ENCODE measurements around the gene RAB10. TPM values are rescaled to one million over a fixed set of nuclear protein-coding genes. Genes with fewer than 3 reads are reported as not detected.
"Not testable (repeated sequence)": the region's sequence is repeated elsewhere in the genome, so short reads cannot be mapped to it uniquely, and the experiment has no call there.

Gene RAB10
- total RNA-seq, 2 experiments from 2014 or later: 121 to 128 TPM

- CTCF ChIA-PET: interaction anchor here (0.6 to 1.8 kb wide), 26 partner anchors 8 to 380 kb away, joined by 3 to 14 read pairs (median 4); no protein-coding TSS in a partner anchor
- peaks cover 23% of the 10 kb centered on the region for H3K36me3 Mint-ChIP-seq
- H3K4me1 Mint-ChIP-seq: peaks cover 47% of the 10 kb centered on the region
- no peak for DNase-seq
- peak; percentile 55 for ATAC-seq
- no peaks in the 10 kb centered on the region for H3K9me3 Mint-ChIP-seq (ENCODE audit: low read depth)
- no peak overlapping the region for H3K27ac Mint-ChIP-seq
- H3K4me3 Mint-ChIP-seq: no peak overlapping the region
- no peaks in the 10 kb centered on the region for H3K27me3 Mint-ChIP-seq
Observed at GRCh38 chr2:26088038-26088643, 54.3 kb downstream of the RAB10 start.

- H3K27ac Mint-ChIP-seq; DNase-seq; H3K4me3 Mint-ChIP-seq; ATAC-seq; H3K9me3 Mint-ChIP-seq (ENCODE audit: low read depth); H3K27me3 Mint-ChIP-seq: not testable (repeated sequence)
- peaks cover 46% of the 10 kb centered on the region for H3K4me1 Mint-ChIP-seq
- CTCF ChIA-PET: interaction anchor here (1.7 to 1.8 kb wide), 2 partner anchors 56 to 97 kb away, joined by 8 to 14 read pairs; no protein-coding TSS in a partner anchor
- peaks cover 25% of the 10 kb centered on the region for H3K36me3 Mint-ChIP-seq
Observed at GRCh38 chr2:26088931-26089330, 55.0 kb downstream of the RAB10 start.

GRCh38 chr2:26089337-26089736 is 55.5 kb downstream of the RAB10 start:
- Mint-ChIP-seq H3K4me3 (no peak overlapping the region), H3K4me1 (peaks cover 43% of the 10 kb centered on the region), H3K9me3 (ENCODE audit: low read depth) (no peaks in the 10 kb centered on the region), H3K36me3 (peaks cover 23% of the 10 kb centered on the region), H3K27me3 (no peaks in the 10 kb centered on the region), H3K27ac (no peak overlapping the region)
- CTCF ChIA-PET: interaction anchor here (1.7 kb wide), 1 partner anchor 55 kb away, joined by 8 read pairs; no protein-coding TSS in a partner anchor
- ATAC-seq (no peak), DNase-seq (no peak)

- Mint-ChIP-seq H3K27ac (no peak overlapping the region), H3K27me3 (no peaks in the 10 kb centered on the region), H3K4me3 (no peak overlapping the region), H3K36me3 (peaks cover 25% of the 10 kb centered on the region), H3K9me3 (ENCODE audit: low read depth) (no peaks in the 10 kb centered on the region), H3K4me1 (peaks cover 21% of the 10 kb centered on the region)
- ATAC-seq (no peak), DNase-seq (no peak)
- CTCF ChIA-PET: interaction anchor here (0.9 kb wide), 1 partner anchor 50 kb away, joined by 4 read pairs; no protein-coding TSS in a partner anchor
Observed at GRCh38 chr2:26095758-26096157, 61.9 kb downstream of the RAB10 start.

- H3K9me3 Mint-ChIP-seq (ENCODE audit: low read depth): no peaks in the 10 kb centered on the region
- CTCF ChIA-PET: no interaction called here
- H3K27ac Mint-ChIP-seq: no peak overlapping the region
- H3K4me3 Mint-ChIP-seq: no peak overlapping the region
- H3K4me1 Mint-ChIP-seq: peaks cover 9% of the 10 kb centered on the region
- H3K36me3 Mint-ChIP-seq: peaks cover 42% of the 10 kb centered on the region
- DNase-seq (no peak), ATAC-seq (no peak)
- H3K27me3 Mint-ChIP-seq: no peaks in the 10 kb centered on the region
Observed at GRCh38 chr2:26099933-26100332, 66.0 kb downstream of the RAB10 start.

GRCh38 chr2:26100384-26100783 is 66.5 kb downstream of the RAB10 start:
- Mint-ChIP-seq H3K27me3 (no peaks in the 10 kb centered on the region), H3K36me3 (peaks cover 45% of the 10 kb centered on the region), H3K27ac (no peak overlapping the region), H3K4me3 (no peak overlapping the region), H3K9me3 (ENCODE audit: low read depth) (no peaks in the 10 kb centered on the region), H3K4me1 (peaks cover 9% of the 10 kb centered on the region)
- DNase-seq (no peak), ATAC-seq (no peak)
- CTCF ChIA-PET: no interaction called here

- Mint-ChIP-seq H3K27me3 (no peaks in the 10 kb centered on the region), H3K27ac (no peak overlapping the region), H3K4me1 (peaks cover 3% of the 10 kb centered on the region), H3K36me3 (peaks cover 40% of the 10 kb centered on the region), H3K4me3 (no peak overlapping the region), H3K9me3 (ENCODE audit: low read depth) (no peaks in the 10 kb centered on the region)
- CTCF ChIA-PET: no interaction called here
- ATAC-seq (no peak), DNase-seq (no peak)
Observed at GRCh38 chr2:26103752-26104151, 69.9 kb downstream of the RAB10 start.

- ATAC-seq; CTCF ChIA-PET; H3K27ac Mint-ChIP-seq; H3K4me3 Mint-ChIP-seq; DNase-seq; H3K27me3 Mint-ChIP-seq; H3K9me3 Mint-ChIP-seq (ENCODE audit: low read depth): not testable (repeated sequence)
- H3K36me3 Mint-ChIP-seq: peaks cover 40% of the 10 kb centered on the region
- H3K4me1 Mint-ChIP-seq: peaks cover 13% of the 10 kb centered on the region
Observed at GRCh38 chr2:26108701-26109100, 74.8 kb downstream of the RAB10 start.

GRCh38 chr2:26112201-26112600 is 78.3 kb downstream of the RAB10 start:
- Mint-ChIP-seq H3K4me1 (peaks cover 20% of the 10 kb centered on the region), H3K9me3 (ENCODE audit: low read depth) (no peaks in the 10 kb centered on the region), H3K4me3 (no peak overlapping the region), H3K27me3 (no peaks in the 10 kb centered on the region), H3K27ac (no peak overlapping the region), H3K36me3 (peaks cover 34% of the 10 kb centered on the region)
- CTCF ChIA-PET: no interaction called here
- ATAC-seq (no peak), DNase-seq (no peak)

GRCh38 chr2:26114151-26114550 is 80.3 kb downstream of the RAB10 start:
- Mint-ChIP-seq H3K36me3 (peaks cover 34% of the 10 kb centered on the region), H3K4me3 (no peak overlapping the region), H3K9me3 (ENCODE audit: low read depth) (no peaks in the 10 kb centered on the region), H3K4me1 (peaks cover 21% of the 10 kb centered on the region), H3K27ac (no peak overlapping the region), H3K27me3 (no peaks in the 10 kb centered on the region)
- CTCF ChIA-PET: interaction anchor here (0.6 to 0.7 kb wide), 2 partner anchors 26 to 70 kb away, joined by 3 read pairs; no protein-coding TSS in a partner anchor
- DNase-seq: no peak
- no peak for ATAC-seq

GRCh38 chr2:26118682-26119081 is 84.8 kb downstream of the RAB10 start:
- peaks cover 15% of the 10 kb centered on the region for H3K36me3 Mint-ChIP-seq
- H3K27ac Mint-ChIP-seq: no peak overlapping the region
- H3K4me3 Mint-ChIP-seq: no peak overlapping the region
- CTCF ChIA-PET: interaction anchor here (1.6 to 1.9 kb wide), 2 partner anchors 10 to 31 kb away, joined by 4 to 7 read pairs; no protein-coding TSS in a partner anchor
- peaks cover 12% of the 10 kb centered on the region for H3K4me1 Mint-ChIP-seq
- DNase-seq (no peak), ATAC-seq (no peak)
- no peaks in the 10 kb centered on the region for H3K27me3 Mint-ChIP-seq
- no peaks in the 10 kb centered on the region for H3K9me3 Mint-ChIP-seq (ENCODE audit: low read depth)

GRCh38 chr2:26119521-26119920 is 85.6 kb downstream of the RAB10 start:
- Mint-ChIP-seq H3K27ac (no peak overlapping the region), H3K4me1 (peaks cover 10% of the 10 kb centered on the region), H3K27me3 (no peaks in the 10 kb centered on the region), H3K4me3 (no peak overlapping the region), H3K36me3 (peaks cover 11% of the 10 kb centered on the region), H3K9me3 (ENCODE audit: low read depth) (no peaks in the 10 kb centered on the region)
- CTCF ChIA-PET: interaction anchor here (1.1 to 1.9 kb wide), 3 partner anchors 9 to 32 kb away, joined by 4 to 7 read pairs (median 4); no protein-coding TSS in a partner anchor
- DNase-seq (no peak), ATAC-seq (no peak)

- Mint-ChIP-seq H3K9me3 (ENCODE audit: low read depth) (no peaks in the 10 kb centered on the region), H3K27me3 (no peaks in the 10 kb centered on the region), H3K27ac (no peak overlapping the region), H3K4me1 (peaks cover 8% of the 10 kb centered on the region), H3K36me3 (peaks cover 9% of the 10 kb centered on the region), H3K4me3 (no peak overlapping the region)
- DNase-seq (no peak), ATAC-seq (no peak)
- CTCF ChIA-PET: interaction anchor here (1.1 kb wide), 1 partner anchor 35 kb away, joined by 3 read pairs; no protein-coding TSS in a partner anchor
Observed at GRCh38 chr2:26122630-26123029, 88.7 kb downstream of the RAB10 start.

- Mint-ChIP-seq H3K4me1 (peaks cover 8% of the 10 kb centered on the region), H3K27me3 (no peaks in the 10 kb centered on the region), H3K9me3 (ENCODE audit: low read depth) (no peaks in the 10 kb centered on the region), H3K4me3 (no peak overlapping the region), H3K27ac (peak overlapping the region; percentile 54), H3K36me3 (peaks cover 9% of the 10 kb centered on the region)
- DNase-seq (no peak), ATAC-seq (no peak)
- CTCF ChIA-PET: interaction anchor here (1.1 to 1.2 kb wide), 2 partner anchors 35 to 132 kb away, joined by 3 to 4 read pairs; no protein-coding TSS in a partner anchor
Observed at GRCh38 chr2:26123426-26123825, 89.5 kb downstream of the RAB10 start.

Measured in activated CD8-positive, alpha-beta memory T cell treated with anti-CD3 and anti-CD28 coated beads, Interleukin-2, amount 10 ng/mL, durations not matched to agents 7 days and 5 days (primary cell).